Left lung (tissue), 10 donors: ENCODE measurements around the gene SLC35F6. TPM values are rescaled to one million over a fixed set of nuclear protein-coding genes. Genes with fewer than 3 reads are reported as not detected.
A peak's percentile ranks its signal among the peaks of the same experiment; 100 is the strongest.

ENCODE experiments used
- ATAC-seq: fragments of 200-7000 bp; cut with Tn5 transposase; one replicate; pipeline ENCODE4 v1.9.1; 2020; ENCODE audit warnings: moderate library complexity
- DNase-seq, 4 donors: peaks; one replicate each; pipeline ENCODE4 v3.0.0-alpha.2; 2013 to 2020
- H3K27ac ChIP-seq, 2 donors: fragments of 200-600 bp; sonication (generic) in 1 of 2; one replicate each; pipeline versions ENCODE4 v1.5.0 to v1.8.0; 2020 to 2021
- H3K27me3 ChIP-seq, 2 donors: fragments of 200-600 bp; sonication (generic) in 1 of 2; one replicate each; pipeline versions ENCODE4 v1.5.0 to v1.8.0; 2020 to 2021
- H3K36me3 ChIP-seq, 2 donors: fragments of 200-600 bp; sonication (generic) in 1 of 2; one replicate each; pipeline versions ENCODE4 v1.5.0 to v1.8.0; 2020 to 2021
- H3K4me1 ChIP-seq, 2 donors: fragments of 200-600 bp; one replicate each; pipeline ENCODE4 v1.8.0; 2021
- H3K4me3 ChIP-seq, 2 donors: fragments of 200-600 bp; sonication (generic) in 1 of 2; one replicate each; pipeline versions ENCODE4 v1.5.0 to v1.8.0; 2020 to 2021; ENCODE audit warnings: mild to moderate bottlenecking in 1 of 2
- H3K9me3 ChIP-seq, 2 donors: fragments of 200-600 bp; sonication (generic) in 1 of 2; one replicate each; pipeline versions ENCODE4 v1.5.0 to v1.8.0; 2020 to 2021
- intact Hi-C, 2 donors: fragments of 100-400 bp; cut with DNase I; formaldehyde crosslinking; loops; one replicate each; pipeline versions ENCODE4 v1.11.2 to v1.14.2; 2022
- polyA plus RNA-seq, 6 donors: library from polyadenylated mRNA; unstranded; fragments of 120-200 nt; gene quantifications; one replicate each; pipeline ENCODE4 v1.2.1, GENCODE V29; 2013; ENCODE audit not compliant: insufficient read length in 6 of 6
- total RNA-seq, 2 donors: library from RNA; stranded (reverse); fragmentation: NEBNext Ultra II Directional; extraction: Animal tissue kit (Norgen Biotek cat#: 25700); gene quantifications; one replicate each; pipeline ENCODE4 v1.2.1, GENCODE V29; 2021
- TF ChIP-seq, protein P1 (sequence below), 2 donors: fragments of 200-600 bp; sonication (generic) in 1 of 2; IDR thresholded peaks; one replicate each; pipeline versions ENCODE4 v1.5.0 to v1.8.0; 2021; ENCODE audit warnings: antibody characterized with exemption in 2 of 2
- donor health status: DM: no; HTN: yes; CAD: no.
- donor health status: DM: no; HTN: no; CAD: no.

SLC35F6 gene
- total and polyA plus RNA-seq, 8 donors, result 10.0 to 62.1 (median 12.3) TPM

DNA sequence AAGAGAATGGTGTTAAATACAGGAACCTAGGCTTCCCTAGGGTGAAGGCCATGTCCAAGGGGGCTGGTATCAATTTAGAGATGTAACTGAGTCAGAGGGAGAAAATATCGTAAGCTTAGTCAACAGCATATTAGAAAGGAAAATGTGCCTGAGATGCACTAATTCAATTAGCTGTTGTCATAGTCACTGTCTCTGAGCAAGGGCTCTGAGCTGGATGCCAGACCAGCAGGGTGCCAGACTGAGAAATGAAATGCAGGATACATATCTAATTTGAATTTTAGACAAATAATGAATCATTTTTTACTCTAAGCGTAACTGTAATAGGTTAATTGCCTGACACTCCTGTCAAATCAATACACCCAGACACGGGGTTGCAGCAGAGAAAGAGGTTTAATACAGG lies 11.4 kb upstream of the SLC35F6 start:
- Histone ChIP-seq H3K36me3 (no peaks in the 10 kb centered on the region), H3K27me3 (no peaks in the 10 kb centered on the region), H3K9me3 (no peaks in the 10 kb centered on the region), H3K4me3 (no peak overlapping the region), H3K27ac (no peak overlapping the region), H3K4me1 (no peaks in the 10 kb centered on the region)
- TF ChIP-seq, protein P1, sequence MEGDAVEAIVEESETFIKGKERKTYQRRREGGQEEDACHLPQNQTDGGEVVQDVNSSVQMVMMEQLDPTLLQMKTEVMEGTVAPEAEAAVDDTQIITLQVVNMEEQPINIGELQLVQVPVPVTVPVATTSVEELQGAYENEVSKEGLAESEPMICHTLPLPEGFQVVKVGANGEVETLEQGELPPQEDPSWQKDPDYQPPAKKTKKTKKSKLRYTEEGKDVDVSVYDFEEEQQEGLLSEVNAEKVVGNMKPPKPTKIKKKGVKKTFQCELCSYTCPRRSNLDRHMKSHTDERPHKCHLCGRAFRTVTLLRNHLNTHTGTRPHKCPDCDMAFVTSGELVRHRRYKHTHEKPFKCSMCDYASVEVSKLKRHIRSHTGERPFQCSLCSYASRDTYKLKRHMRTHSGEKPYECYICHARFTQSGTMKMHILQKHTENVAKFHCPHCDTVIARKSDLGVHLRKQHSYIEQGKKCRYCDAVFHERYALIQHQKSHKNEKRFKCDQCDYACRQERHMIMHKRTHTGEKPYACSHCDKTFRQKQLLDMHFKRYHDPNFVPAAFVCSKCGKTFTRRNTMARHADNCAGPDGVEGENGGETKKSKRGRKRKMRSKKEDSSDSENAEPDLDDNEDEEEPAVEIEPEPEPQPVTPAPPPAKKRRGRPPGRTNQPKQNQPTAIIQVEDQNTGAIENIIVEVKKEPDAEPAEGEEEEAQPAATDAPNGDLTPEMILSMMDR (IDR thresholded peaks at IDR 0.05), result no peak
- intact Hi-C loops, result no loop called here
- no peak for DNase-seq
- ATAC-seq, result no peak

DNA sequence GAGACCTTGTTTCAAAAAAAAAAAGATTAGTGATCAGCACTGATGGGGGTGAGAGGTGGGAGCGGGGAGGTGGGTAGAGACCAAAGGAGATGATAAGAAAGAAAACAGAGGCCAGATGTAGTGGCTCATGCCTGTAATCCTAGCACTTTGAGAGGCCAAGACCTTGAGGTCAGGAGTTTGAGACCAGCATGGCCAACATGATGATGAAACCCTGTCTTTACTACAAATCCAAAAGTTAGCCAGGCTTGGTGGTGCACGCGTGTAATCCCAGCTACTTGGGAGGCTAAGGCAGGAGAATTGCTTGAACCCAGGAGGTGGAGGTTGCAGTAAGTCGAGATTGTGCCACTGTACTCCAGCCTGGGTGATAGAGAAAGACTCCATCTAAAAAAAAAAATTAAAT lies 9.5 kb upstream of the SLC35F6 start:
- intact Hi-C loops, result no loop called here
- Histone ChIP-seq H3K27ac (no peak overlapping the region), H3K4me3 (no peak overlapping the region), H3K27me3 (no peaks in the 10 kb centered on the region), H3K36me3 (no peaks in the 10 kb centered on the region), H3K4me1 (peaks cover 6 to 7% of the 10 kb centered on the region in 2 donors), H3K9me3 (no peaks in the 10 kb centered on the region)
- ATAC-seq (no peak), DNase-seq (no peak)
- TF ChIP-seq, protein P1 (IDR thresholded peaks at IDR 0.05), result no peak

DNA sequence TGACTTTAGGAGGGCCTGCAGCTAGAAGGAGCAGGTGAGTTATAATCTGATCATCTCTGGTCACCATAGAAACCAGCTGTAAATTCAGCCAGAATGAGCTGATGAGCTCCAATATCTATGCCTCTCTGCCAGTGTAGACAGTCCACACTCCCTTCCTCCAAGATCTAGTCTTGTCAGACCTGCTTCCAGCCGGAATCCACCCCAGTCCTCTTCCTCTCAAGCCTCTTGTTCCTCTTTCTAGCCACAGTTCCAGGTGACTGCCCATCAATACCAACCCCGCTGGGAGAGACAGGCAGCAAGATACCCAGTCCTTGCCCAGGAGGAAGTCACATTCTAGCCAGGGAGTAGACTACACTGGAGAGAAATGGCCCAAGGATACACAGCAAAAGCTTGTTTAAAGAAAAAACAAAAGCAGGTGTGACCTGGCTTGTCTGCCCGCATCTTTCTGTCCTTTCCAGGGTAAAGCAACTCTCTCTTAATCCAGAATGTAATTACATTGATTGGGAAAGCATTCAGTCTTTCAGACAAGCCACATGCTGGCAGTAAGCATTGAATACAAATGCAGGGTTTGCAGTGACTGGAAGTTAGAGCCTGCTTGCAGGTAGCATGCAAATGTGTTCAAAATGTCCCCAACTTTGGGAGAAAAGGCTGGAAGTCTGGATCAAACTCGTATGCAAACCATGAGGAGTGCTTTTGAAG lies 9.0 kb upstream of the SLC35F6 start:
- DNase-seq (no peak), ATAC-seq (no peak)
- H3K27me3 ChIP-seq, result no peaks in the 10 kb centered on the region
- intact Hi-C loops, result no loop called here
- no peak overlapping the region for H3K4me3 ChIP-seq
- no peaks in the 10 kb centered on the region for H3K9me3 ChIP-seq
- H3K4me1 ChIP-seq, result peaks cover 6 to 7% of the 10 kb centered on the region in 2 donors
- no peak overlapping the region for H3K27ac ChIP-seq
- H3K36me3 ChIP-seq, result no peaks in the 10 kb centered on the region
- TF ChIP-seq, protein P1 (IDR thresholded peaks at IDR 0.05), result no peak

DNA sequence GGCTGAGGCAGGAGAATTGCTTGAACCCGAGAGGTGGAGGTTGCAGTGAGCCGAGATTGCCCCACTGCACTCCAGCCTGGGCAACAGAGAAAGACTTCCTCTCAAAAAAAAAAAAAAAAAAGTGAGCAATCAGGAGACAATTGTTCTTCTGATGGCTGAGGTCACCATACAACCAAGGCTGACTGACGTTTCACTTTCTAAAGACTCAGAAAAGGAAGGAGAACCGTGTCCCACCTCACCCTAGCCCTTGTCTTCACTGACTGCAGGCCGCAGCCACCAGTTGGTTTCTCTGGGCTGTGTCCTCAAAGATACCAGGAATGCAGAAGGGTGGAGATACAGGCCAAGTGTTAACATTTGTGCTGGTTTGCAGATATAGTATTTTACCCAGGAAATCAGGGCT lies 7.7 kb upstream of the SLC35F6 start:
- DNase-seq (no peak), ATAC-seq (no peak)
- peaks cover 6 to 7% of the 10 kb centered on the region in 2 donors for H3K4me1 ChIP-seq
- no peak overlapping the region for H3K27ac ChIP-seq
- TF ChIP-seq, protein P1 (IDR thresholded peaks at IDR 0.05), result no peak
- H3K27me3 ChIP-seq, result no peaks in the 10 kb centered on the region
- H3K36me3 ChIP-seq, result no peaks in the 10 kb centered on the region
- no peak overlapping the region for H3K4me3 ChIP-seq
- no peaks in the 10 kb centered on the region for H3K9me3 ChIP-seq
- intact Hi-C loops, result no loop called here

DNA sequence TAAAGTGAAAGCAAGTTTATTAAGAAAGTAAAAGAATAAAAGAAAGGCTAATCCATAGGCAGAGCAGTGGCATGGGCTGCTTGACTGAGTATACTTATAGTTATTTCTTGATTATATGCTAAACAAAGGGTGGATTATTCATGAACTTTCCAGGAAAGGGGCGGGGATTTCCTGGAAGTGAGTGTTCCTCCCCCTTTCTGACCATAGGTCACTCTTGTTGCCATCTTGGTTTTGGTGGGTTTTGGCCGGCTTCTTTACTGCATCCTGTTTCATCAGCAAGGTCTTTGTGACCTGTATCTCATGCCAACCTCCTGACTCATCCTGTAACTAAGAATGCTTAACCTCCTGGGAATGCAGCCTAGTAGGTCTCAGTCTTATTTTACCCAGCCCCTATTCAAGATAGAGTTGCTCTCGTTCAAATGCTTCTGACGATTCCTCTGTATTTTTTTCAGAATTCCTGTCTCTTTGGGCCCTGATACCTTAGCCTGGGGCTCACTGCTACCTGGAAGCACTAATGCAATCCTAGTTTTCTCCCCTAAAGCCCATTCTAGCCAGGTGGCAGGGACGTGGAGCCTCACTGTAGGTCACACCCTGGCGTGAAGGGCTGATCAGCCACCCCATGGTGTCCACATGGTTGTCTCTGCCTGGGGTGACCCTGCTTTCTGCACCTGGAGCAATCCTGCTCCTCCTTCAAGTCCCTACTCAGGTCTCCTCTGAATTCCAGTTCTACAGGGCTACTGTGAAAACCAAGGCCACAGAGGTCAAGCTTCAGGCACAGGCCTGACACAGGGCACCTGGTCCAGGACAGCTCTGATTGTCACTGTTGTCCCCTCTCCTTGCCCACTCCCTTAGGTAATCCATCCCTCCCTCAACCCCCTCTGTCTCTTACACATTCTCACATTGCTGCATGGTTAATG lies 6.0 kb upstream of the SLC35F6 start:
- intact Hi-C loops, result no loop called here
- H3K27ac ChIP-seq, result peak overlapping the region; percentile 75 to 79
- no peaks in the 10 kb centered on the region for H3K36me3 ChIP-seq
- H3K4me1 ChIP-seq, result peaks cover 6 to 7% of the 10 kb centered on the region in 2 donors
- DNase-seq (no peak), ATAC-seq (peak; percentile 68)
- TF ChIP-seq, protein P1 (IDR thresholded peaks at IDR 0.05), result no peak
- H3K4me3 ChIP-seq, result no peak overlapping the region
- no peaks in the 10 kb centered on the region for H3K27me3 ChIP-seq
- H3K9me3 ChIP-seq, result no peaks in the 10 kb centered on the region
